Upper lobe of left lung (tissue), 6 donors: ENCODE measurements around the gene MOXD1. TPM values are rescaled to one million over a fixed set of nuclear protein-coding genes. Genes with fewer than 3 reads are reported as not detected.

Experiments
- ATAC-seq, 2 donors: fragments of 200-7000 bp; cut with Tn5 transposase; one replicate each; pipeline ENCODE4 v1.9.1; 2022; ENCODE audit warnings: mild to moderate bottlenecking in 2 of 2, moderate library complexity in 2 of 2; ENCODE audit not compliant: low FRiP score in 2 of 2
- DNase-seq, 2 donors: peaks; one replicate each; pipeline ENCODE4 v3.0.0-alpha.2; 2019 to 2020
- H3K27ac ChIP-seq, 4 donors: fragments of 200-600 bp; sonication (generic); one replicate each; pipeline ENCODE4 v1.5.1; 2016 to 2019
- H3K27me3 ChIP-seq, 4 donors: fragments of 200-600 bp; sonication (generic); one replicate each; pipeline ENCODE4 v1.5.1; 2017 to 2019
- H3K36me3 ChIP-seq, 4 donors: fragments of 200-600 bp; sonication (generic); one replicate each; pipeline ENCODE4 v1.5.1; 2016 to 2019
- H3K4me1 ChIP-seq, 4 donors: fragments of 200-600 bp; sonication (generic); one replicate each; pipeline ENCODE4 v1.5.1; 2018 to 2019
- H3K4me3 ChIP-seq, 4 donors: fragments of 200-600 bp; sonication (generic); one replicate each; pipeline ENCODE4 v1.5.1; 2017 to 2019; ENCODE audit warnings: mild to moderate bottlenecking in 2 of 4, moderate library complexity in 1 of 4
- H3K9me3 ChIP-seq, 4 donors: fragments of 200-600 bp; sonication (generic); one replicate each; pipeline ENCODE4 v1.5.1; 2018 to 2019
- CTCF ChIP-seq, 6 experiments: fragments of 450-650 bp in 4 of 6; fragments of 200-600 bp in 2 of 6; sonication (generic) in 2 of 6; IDR thresholded peaks; one replicate each; pipeline ENCODE4 v1.5.1; 2016 to 2019; ENCODE audit warnings: antibody characterized with exemption in 6 of 6
- EP300 ChIP-seq, 4 donors: sonication (generic); formaldehyde crosslinking; IDR thresholded peaks; one replicate each; pipeline ENCODE4 v1.5.1; 2017; ENCODE audit warnings: antibody characterized with exemption in 4 of 4, control low read depth in 2 of 4
- POLR2A ChIP-seq, 4 donors: fragments of 450-650 bp; IDR thresholded peaks; one replicate each; pipeline ENCODE4 v1.5.1; 2016 to 2017; ENCODE audit warnings: antibody characterized with exemption in 4 of 4, mild to moderate bottlenecking in 2 of 4
- POLR2AphosphoS5 ChIP-seq, 2 donors: sonication (generic); formaldehyde crosslinking; IDR thresholded peaks; one replicate each; pipeline ENCODE4 v1.5.1; 2017; ENCODE audit warnings: antibody characterized with exemption in 2 of 2
- WGBS, 2 donors: methylation state at CpG; one replicate each; pipeline ENCODE4 v1.1.5; 2017 to 2018; 5-methylcytosine and 5-hydroxymethylcytosine counted together
- total RNA-seq, 6 donors: library from RNA; depleted of rRNA in 4 of 6; stranded (reverse); fragments of >200 nt in 4 of 6; gene quantifications; one replicate each; pipeline versions ENCODE4 v1.1.0 to v1.2.1, GENCODE V29; 2016 to 2021
- donor health status: DM: no; HTN: no; CAD: no; lungs with moderate emphysema.
- donor health status: DM: no; HTN: yes; CAD: no; lungs with severe emphysema.

Gene MOXD1
- 10 to 100 TPM in 4 of 6 donors, 1 to 10 TPM in 2; 3.5 to 24.4 (median 11.0) TPM for total RNA-seq

GRCh38 chr6:132400883-132401617, at the start of gene MOXD1:
MOXD1 (minus strand) TSS chr6:132401475; CDS start chr6:132401426, 49 bp downstream.
- Histone ChIP-seq H3K4me1 (peaks cover 5 to 16% (median 8%) of the 10 kb centered on the region in 4 donors), H3K9me3 (no peaks in the 10 kb centered on the region), H3K27ac (peak within 1 kb of the TSS in 3 of 4 donors; percentile 1 to 76 (median 68)), H3K36me3 (no peaks in the 10 kb centered on the region), H3K27me3 (peaks cover 0 to 16% (median 6%) of the 10 kb centered on the region in 4 donors), H3K4me3 (peak within 1 kb of the TSS; percentile 28 to 72 (median 56))
- WGBS, 2 donors, result 11 to 15% methylated on average over 9 to 10 of the region's 87 CpGs
- DNase-seq (peak; percentile 25 to 92), ATAC-seq (peak; percentile 74 to 95)
- no peak for TF ChIP-seq EP300 (IDR thresholded peaks at IDR 0.05)
- peak in 3 of 6 experiments; percentile 21 to 44 (median 36) for TF ChIP-seq CTCF (IDR thresholded peaks at IDR 0.05)
- TF ChIP-seq POLR2A (IDR thresholded peaks at IDR 0.05), result peak in 1 of 4 donors; percentile 45
- TF ChIP-seq POLR2AphosphoS5 (IDR thresholded peaks at IDR 0.05), result peak in 1 of 2 donors; percentile 46

GRCh38 chr6:132446855-132447241, 45.6 kb upstream of the MOXD1 start:
- Histone ChIP-seq H3K27me3 (no peaks in the 10 kb centered on the region), H3K4me3 (no peak overlapping the region), H3K36me3 (peaks cover 0 to 20% (median 1%) of the 10 kb centered on the region in 4 donors), H3K27ac (no peak overlapping the region), H3K9me3 (peaks cover 0 to 11% (median 3%) of the 10 kb centered on the region in 4 donors), H3K4me1 (no peaks in the 10 kb centered on the region)
- WGBS, 2 donors, result 93 to 94% methylated on average over 5 of the region's 5 CpGs
- ATAC-seq, result no peak
- DNase-seq, result no peak
- TF ChIP-seq POLR2AphosphoS5 (IDR thresholded peaks at IDR 0.05) (no peak), CTCF (IDR thresholded peaks at IDR 0.05) (no peak)

- H3K4me1 ChIP-seq, result no peaks in the 10 kb centered on the region
- no peak for TF ChIP-seq CTCF (IDR thresholded peaks at IDR 0.05)
- TF ChIP-seq EP300 (IDR thresholded peaks at IDR 0.05), result no peak
- TF ChIP-seq POLR2A (IDR thresholded peaks at IDR 0.05), result no peak
- TF ChIP-seq POLR2AphosphoS5 (IDR thresholded peaks at IDR 0.05), result no peak
- WGBS, 2 donors, result 90 to 91% methylated on average over 4 of the region's 4 CpGs
- H3K27me3 ChIP-seq, result no peaks in the 10 kb centered on the region
- peaks cover 0 to 18% (median 1%) of the 10 kb centered on the region in 4 donors for H3K36me3 ChIP-seq
- no peak for DNase-seq
- no peak for ATAC-seq
- no peak overlapping the region for H3K27ac ChIP-seq
- peaks cover 0 to 11% (median 4%) of the 10 kb centered on the region in 4 donors for H3K9me3 ChIP-seq
- no peak overlapping the region for H3K4me3 ChIP-seq
Measured at GRCh38 chr6:132446141-132446854, 45.0 kb upstream of the MOXD1 start.

- WGBS, 2 donors, result 74 to 84% methylated on average over 3 of the region's 3 CpGs
- Histone ChIP-seq H3K27me3 (no peaks in the 10 kb centered on the region), H3K36me3 (peaks cover 0 to 9% (median 0%) of the 10 kb centered on the region in 4 donors), H3K9me3 (peaks cover 0 to 11% (median 4%) of the 10 kb centered on the region in 4 donors), H3K4me3 (no peak overlapping the region), H3K27ac (no peak overlapping the region), H3K4me1 (no peaks in the 10 kb centered on the region)
- TF ChIP-seq POLR2A (IDR thresholded peaks at IDR 0.05), result no peak
- TF ChIP-seq POLR2AphosphoS5 (IDR thresholded peaks at IDR 0.05), result no peak
- TF ChIP-seq CTCF (IDR thresholded peaks at IDR 0.05), result no peak
- no peak for TF ChIP-seq EP300 (IDR thresholded peaks at IDR 0.05)
- no peak for DNase-seq
- no peak for ATAC-seq
Measured at GRCh38 chr6:132445201-132445951, 44.1 kb upstream of the MOXD1 start.
